ENCODE data around the gene AKAP9.

Gene AKAP9

DNA sequence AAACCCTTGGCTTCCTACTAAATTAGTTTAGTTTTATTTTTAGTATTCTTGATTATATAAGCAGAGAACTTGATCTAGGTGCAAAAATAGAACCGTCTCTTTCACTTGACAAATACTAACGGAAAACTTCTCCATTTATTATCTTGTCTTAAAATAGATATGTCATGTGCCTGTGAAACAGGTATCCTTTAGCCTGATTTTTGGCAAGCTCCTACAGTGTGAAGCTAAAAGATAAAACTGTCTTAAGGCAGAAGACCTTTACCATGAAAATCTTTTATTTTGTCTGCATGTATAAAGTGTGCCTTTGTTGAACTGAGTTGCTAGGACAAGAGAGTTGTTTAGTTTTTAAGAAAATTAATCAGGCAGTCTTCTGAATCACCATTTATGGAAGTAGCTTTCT is 103.0 kb downstream of the AKAP9 start:
- CTCF ChIA-PET: interaction anchor here (1.2 to 2.8 kb wide), 2 partner anchors 163 to 418 kb away, joined by 3 to 13 read pairs; partner anchors contain the start of gene MTERF1
- no peak for DNase-seq (ENCODE audit: low read depth, low spot score)
- TF ChIP-seq CTCF (IDR thresholded peaks at IDR 0.05; ENCODE audit: insufficient read depth, low read length, missing control alignments): no peak
- POLR2A ChIA-PET: no interaction called here
- H3K4me3 ChIP-seq (ENCODE audit: low read depth, low read length): no peak overlapping the region

DNA sequence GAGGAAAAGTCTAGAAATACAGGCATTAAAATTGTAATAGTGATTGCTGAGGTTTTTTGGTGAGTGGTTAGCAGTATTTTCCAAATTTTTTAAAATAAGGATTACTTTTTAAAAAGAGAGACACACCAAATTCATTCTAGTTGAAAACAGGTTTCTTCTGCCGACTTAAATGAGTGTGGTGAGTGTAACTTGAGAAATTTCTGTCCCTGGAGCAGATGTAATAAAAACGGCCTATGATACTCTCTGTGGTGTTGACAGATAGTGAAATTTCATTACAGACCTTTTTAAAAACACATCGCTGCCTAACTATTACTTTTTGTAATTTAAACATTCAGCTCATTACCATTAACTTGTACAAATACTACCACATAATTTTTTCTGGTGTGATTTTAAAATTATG is 103.5 kb downstream of the AKAP9 start:
- TF ChIP-seq CTCF (IDR thresholded peaks at IDR 0.05; ENCODE audit: insufficient read depth, low read length, missing control alignments): no peak
- H3K4me3 ChIP-seq (ENCODE audit: low read depth, low read length): no peak overlapping the region
- ChIA-PET POLR2A (no interaction called here), CTCF (interaction anchor here (1.2 to 3.9 kb wide), 3 partner anchors 163 to 417 kb away, joined by 3 to 13 read pairs (median 13); partner anchors contain the start of gene MTERF1)
- DNase-seq (ENCODE audit: low read depth, low spot score): no peak

DNA sequence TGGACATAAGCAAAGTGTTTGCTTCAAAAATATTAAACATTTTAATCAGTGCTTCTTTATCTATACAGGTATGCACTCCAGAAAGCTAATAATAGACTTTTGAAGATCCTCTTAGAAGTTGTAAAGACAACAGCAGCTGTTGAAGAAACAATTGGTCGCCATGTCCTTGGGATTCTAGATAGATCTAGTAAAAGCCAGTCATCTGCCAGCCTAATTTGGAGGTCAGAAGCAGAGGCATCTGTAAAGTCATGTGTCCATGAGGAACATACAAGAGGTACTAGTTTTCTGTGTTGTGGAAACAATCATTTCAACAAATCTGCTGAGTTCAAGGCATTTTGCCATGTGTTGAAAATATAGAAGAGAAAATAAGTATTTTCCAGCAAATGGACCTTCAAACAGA is 104.3 kb downstream of the AKAP9 start:
- no peak overlapping the region for H3K4me3 ChIP-seq (ENCODE audit: low read depth, low read length)
- POLR2A ChIA-PET: no interaction called here
- DNase-seq (ENCODE audit: low read depth, low spot score): no peak
- TF ChIP-seq CTCF (IDR thresholded peaks at IDR 0.05; ENCODE audit: insufficient read depth, low read length, missing control alignments): no peak
- CTCF ChIA-PET: interaction anchor here (1.2 to 3.9 kb wide), 3 partner anchors 164 to 416 kb away, joined by 3 to 13 read pairs (median 13); partner anchors contain the start of gene MTERF1

DNA sequence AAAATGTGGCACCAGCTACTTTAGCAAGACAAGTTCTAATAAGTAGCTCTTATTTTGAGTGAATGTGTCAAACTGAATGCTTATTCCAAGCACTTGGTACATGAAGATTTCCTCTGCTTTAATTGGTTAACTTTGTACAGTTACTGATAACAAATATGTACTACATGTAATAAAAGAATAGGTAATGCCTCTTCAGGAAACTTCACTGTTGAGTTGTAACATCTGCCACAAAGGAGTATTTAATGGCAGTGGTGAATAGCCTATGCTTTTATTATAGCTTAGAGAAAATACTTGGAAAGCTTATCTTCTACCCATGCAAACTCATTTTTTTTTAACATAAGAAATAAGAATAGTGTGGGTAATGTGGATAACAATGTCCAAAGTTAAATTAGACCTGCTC is 111.0 kb downstream of the AKAP9 start:
- H3K4me3 ChIP-seq (ENCODE audit: low read depth, low read length): no peak overlapping the region
- CTCF ChIA-PET: interaction anchor here (1.0 to 1.5 kb wide), 3 partner anchors 172 to 221 kb away, joined by 3 to 4 read pairs (median 3); partner anchors contain the start of gene MTERF1
- no peak for DNase-seq (ENCODE audit: low read depth, low spot score)
- POLR2A ChIA-PET: no interaction called here
- TF ChIP-seq CTCF (IDR thresholded peaks at IDR 0.05; ENCODE audit: insufficient read depth, low read length, missing control alignments): no peak

DNA sequence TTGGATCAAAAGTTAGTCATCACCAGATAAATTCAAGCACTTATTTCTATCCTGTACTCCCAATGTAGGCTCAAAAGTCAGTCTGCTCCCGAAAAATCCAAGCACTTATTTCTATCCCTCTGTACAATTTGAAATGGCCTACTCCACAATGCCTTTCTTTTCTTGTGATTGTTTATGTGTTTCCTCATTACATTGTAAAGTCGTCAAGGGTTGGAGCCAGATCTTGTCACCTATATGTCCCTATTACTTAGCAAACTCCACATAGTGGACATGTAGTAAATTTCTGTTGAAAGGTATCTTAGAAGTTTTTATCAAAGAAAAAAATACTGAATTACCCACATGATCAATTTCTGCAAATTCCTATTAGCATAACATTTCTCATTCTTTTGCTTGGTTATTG is 111.5 kb downstream of the AKAP9 start:
- CTCF ChIA-PET: interaction anchor here (1.1 to 1.4 kb wide), 2 partner anchors 221 to 222 kb away, joined by 3 to 5 read pairs; no protein-coding TSS in a partner anchor
- POLR2A ChIA-PET: no interaction called here
- TF ChIP-seq CTCF (IDR thresholded peaks at IDR 0.05; ENCODE audit: insufficient read depth, low read length, missing control alignments): no peak
- H3K4me3 ChIP-seq (ENCODE audit: low read depth, low read length): no peak overlapping the region
- no peak for DNase-seq (ENCODE audit: low read depth, low spot score)

GRCh38 chr7:92052684-92053083 is 112.0 kb downstream of the AKAP9 start:
- no peak overlapping the region for H3K4me3 ChIP-seq (ENCODE audit: low read depth, low read length)
- ChIA-PET CTCF (interaction anchor here (1.4 kb wide), 2 partner anchors 21 to 223 kb away, joined by 3 to 5 read pairs; no protein-coding TSS in a partner anchor), POLR2A (no interaction called here)

More at GRCh38 chr7:92052684-92053083, 112.0 kb downstream of the AKAP9 start:
- no peak for TF ChIP-seq CTCF (IDR thresholded peaks at IDR 0.05; ENCODE audit: insufficient read depth, low read length, missing control alignments)
- no peak for DNase-seq (ENCODE audit: low read depth, low spot score)
